H9 (cell line): ENCODE data around the gene GPR176. TPM values are rescaled to one million over a fixed set of nuclear protein-coding genes. Genes with fewer than 3 reads are reported as not detected.

Experiments used
- DNase-seq: peaks from one replicate; pipeline ENCODE4 v3.0.0-alpha.2; 2017
- H2AFZ ChIP-seq: one replicate; pipeline ENCODE4 v1.6.1; 2013; ENCODE audit warnings: mild to moderate bottlenecking, low read length, control low read depth, moderate library complexity
- H2AK5ac ChIP-seq: 2 replicates; pipeline ENCODE4 v1.6.1; 2013; ENCODE audit warnings: low read length, control low read depth, mixed read lengths; ENCODE audit not compliant: insufficient read length
- H2BK120ac ChIP-seq: one replicate; pipeline ENCODE4 v1.6.1; 2013; ENCODE audit warnings: low read depth, mild to moderate bottlenecking, low read length, control low read depth, inconsistent platforms; ENCODE audit not compliant: poor library complexity, severe bottlenecking
- H2BK12ac ChIP-seq: 2 replicates; pipeline ENCODE4 v1.6.1; 2013; ENCODE audit warnings: low read length, control low read depth, mixed read lengths, low read depth; ENCODE audit not compliant: insufficient read length
- H2BK15ac ChIP-seq: 2 replicates; pipeline ENCODE4 v1.6.1; 2013; ENCODE audit warnings: low read depth, low read length, control low read depth
- H2BK20ac ChIP-seq: one replicate; pipeline ENCODE4 v1.6.1; 2013; ENCODE audit warnings: low read depth, mild to moderate bottlenecking, low read length, control low read depth, inconsistent platforms; ENCODE audit not compliant: poor library complexity, severe bottlenecking
- H2BK5ac ChIP-seq: 2 replicates; pipeline ENCODE4 v1.6.1; 2013; ENCODE audit warnings: low read length, control low read depth, mixed read lengths; ENCODE audit not compliant: insufficient read length
- H3K14ac ChIP-seq: 2 replicates; pipeline ENCODE4 v1.6.1; 2013; ENCODE audit warnings: low read length, control low read depth; ENCODE audit not compliant: insufficient read depth
- H3K18ac ChIP-seq: 2 replicates; pipeline ENCODE4 v1.6.1; 2013; ENCODE audit warnings: low read depth, mild to moderate bottlenecking, mixed read lengths, low read length, control low read depth; ENCODE audit not compliant: insufficient read length
- H3K23ac ChIP-seq: 2 replicates; pipeline ENCODE4 v1.6.1; 2013; ENCODE audit warnings: low read length, control low read depth, mixed read lengths, low read depth; ENCODE audit not compliant: insufficient read length
- H3K23me2 ChIP-seq: 2 replicates; pipeline ENCODE4 v1.6.1; 2013; ENCODE audit warnings: low read depth, mild to moderate bottlenecking, mixed read lengths, low read length, control low read depth; ENCODE audit not compliant: insufficient read length, poor library complexity, severe bottlenecking
- H3K27ac ChIP-seq: 2 replicates; pipeline ENCODE4 v1.5.1; 2013; ENCODE audit warnings: low read length, control low read depth, mixed read lengths, low read depth; ENCODE audit not compliant: insufficient read length
- H3K27me3 ChIP-seq: 2 replicates; pipeline ENCODE4 v1.6.1; 2013; ENCODE audit warnings: low read length, control low read depth, inconsistent platforms; ENCODE audit not compliant: insufficient read depth
- H3K4ac ChIP-seq: 2 replicates; pipeline ENCODE4 v1.6.1; 2013; ENCODE audit warnings: low read depth, mild to moderate bottlenecking, control low read depth, inconsistent platforms, low read length, moderate library complexity
- H3K4me1 ChIP-seq: 2 replicates; pipeline ENCODE4 v1.6.1; 2013; ENCODE audit warnings: low read length, control low read depth, inconsistent platforms; ENCODE audit not compliant: insufficient read depth
- H3K4me2 ChIP-seq: 2 replicates; pipeline ENCODE4 v1.6.1; 2013; ENCODE audit warnings: low read length, control low read depth, mixed read lengths; ENCODE audit not compliant: insufficient read length, insufficient read depth
- H3K56ac ChIP-seq: 2 replicates; pipeline ENCODE4 v1.6.1; 2013; ENCODE audit warnings: low read depth, mild to moderate bottlenecking, mixed read lengths, low read length, control low read depth; ENCODE audit not compliant: insufficient read length
- H3K79me1 ChIP-seq: 2 replicates; pipeline ENCODE4 v1.6.1; 2013; ENCODE audit warnings: low read depth, mild to moderate bottlenecking, moderate library complexity, low read length, control low read depth, inconsistent platforms; ENCODE audit not compliant: insufficient read depth, poor library complexity, severe bottlenecking
- H3K79me2 ChIP-seq: 2 replicates; pipeline ENCODE4 v1.6.1; 2013; ENCODE audit warnings: low read length, control low read depth, inconsistent platforms; ENCODE audit not compliant: insufficient read depth
- H3K9ac ChIP-seq: 2 replicates; pipeline ENCODE4 v1.6.1; 2013; ENCODE audit warnings: low read length, control low read depth, mixed read lengths; ENCODE audit not compliant: insufficient read length; ENCODE audit errors: extremely low read depth
- H3K9me3 ChIP-seq: one replicate; pipeline ENCODE4 v1.6.1; 2013; ENCODE audit warnings: low read depth, low read length, inconsistent platforms; ENCODE audit not compliant: control insufficient read depth
- H3T11ph ChIP-seq: one replicate; pipeline ENCODE4 v1.6.1; 2013; ENCODE audit warnings: mild to moderate bottlenecking, low read length, control low read depth, inconsistent platforms
- H4K20me1 ChIP-seq: one replicate; pipeline ENCODE4 v1.6.1; 2013; ENCODE audit not compliant: control insufficient read depth, insufficient read length, insufficient read depth
- H4K5ac ChIP-seq: 2 replicates; pipeline ENCODE4 v1.6.1; 2013; ENCODE audit warnings: low read depth, mild to moderate bottlenecking, mixed read lengths, low read length, control low read depth; ENCODE audit not compliant: insufficient read length
- H4K8ac ChIP-seq: replicated peaks from 2 replicates; pipeline ENCODE4 v1.6.1; 2013; ENCODE audit warnings: low read length, control low read depth, mixed read lengths, low read depth; ENCODE audit not compliant: insufficient read length
- H4K91ac ChIP-seq: 2 replicates; pipeline ENCODE4 v1.6.1; 2013; ENCODE audit warnings: low read depth, mild to moderate bottlenecking, moderate library complexity, mixed read lengths, low read length, control low read depth; ENCODE audit not compliant: insufficient read length
- H3K27ac Mint-ChIP-seq, 3 experiments: 2 replicates in 2 of 3; 3 replicates in 1 of 3; pipeline ENCODE4 v1.8.0; 2020 to 2021; ENCODE audit warnings: mixed read lengths in 3 of 3, mild to moderate bottlenecking in 1 of 3, moderate library complexity in 1 of 3
- H3K27me3 Mint-ChIP-seq: 2 replicates; pipeline ENCODE4 v1.8.0; 2021; ENCODE audit warnings: low read depth, mild to moderate bottlenecking, moderate library complexity, mixed read lengths
- H3K36me3 Mint-ChIP-seq, 3 experiments: 2 replicates in 2 of 3; 3 replicates in 1 of 3; pipeline ENCODE4 v1.8.0; 2020 to 2021; ENCODE audit warnings: low read depth in 3 of 3, mixed read lengths in 3 of 3; ENCODE audit not compliant: insufficient read depth in 1 of 3
- H3K4me1 Mint-ChIP-seq, 2 experiments: 2 replicates each; pipeline ENCODE4 v1.8.0; 2020; ENCODE audit warnings: mixed read lengths in 2 of 2
- H3K4me3 Mint-ChIP-seq, 2 experiments: 2 replicates in 1 of 2; 3 replicates in 1 of 2; pipeline ENCODE4 v1.8.0; 2020 to 2021; ENCODE audit warnings: mild to moderate bottlenecking in 2 of 2, mixed read lengths in 2 of 2, moderate library complexity in 1 of 2
- H3K9me3 Mint-ChIP-seq, 2 experiments: 2 replicates in 1 of 2; 3 replicates in 1 of 2; pipeline ENCODE4 v1.8.0; 2020; ENCODE audit warnings: mild to moderate bottlenecking in 2 of 2, mixed read lengths in 2 of 2, moderate library complexity in 1 of 2
- CTCF ChIP-seq: fragments of 200-600 bp; sonication (generic); conservative IDR thresholded peaks from 3 replicates; pipeline ENCODE4 v1.8.0; 2021; ENCODE audit warnings: antibody characterized with exemption, mild to moderate bottlenecking
- WGBS: extraction: QIAGEN DNeasy Blood & Tissue Kit; methylation state at CpG from one replicate; pipeline ENCODE4 v1.1.7; 2013; ENCODE audit warnings: missing lambda C conversion rate, low lambda C conversion rate, mixed read lengths; ENCODE audit not compliant: insufficient read length; ENCODE audit errors: extremely low coverage; 5-methylcytosine and 5-hydroxymethylcytosine counted together
- total RNA-seq: library from RNA; stranded (reverse); gene quantifications from 2 replicates; pipeline ENCODE4 v1.2.1, GENCODE V29; 2021

Gene GPR176
- total RNA-seq, 1 experiment from 2014 or later = 132 TPM

GRCh38 chr15:39882602-39883001, 37.5 kb downstream of the GPR176 start:
- H3K56ac ChIP-seq = no peak overlapping the region
- no peak overlapping the region for H2BK15ac ChIP-seq
- Mint-ChIP-seq H3K4me3 (no peak overlapping the region), H3K9me3 (no peaks in the 10 kb centered on the region), H3K36me3 (peaks cover 15 to 24% (median 15%) of the 10 kb centered on the region in 3 experiments), H3K4me1 (peaks cover 53 to 56% of the 10 kb centered on the region in 2 experiments), H3K27me3 (no peaks in the 10 kb centered on the region), H3K27ac (peak overlapping the region in 2 of 3 experiments; percentile 24 to 67; a peak in 2 of 7 replicates)
- H3K27me3 ChIP-seq = no peaks in the 10 kb centered on the region
- no peak overlapping the region for H3K27ac ChIP-seq
- H3K23me2 ChIP-seq = no peaks in the 10 kb centered on the region
- no peak overlapping the region for H3K4ac ChIP-seq
- DNase-seq = no peak
- no peak overlapping the region for H2BK12ac ChIP-seq
- H3K4me2 ChIP-seq = no peak overlapping the region
- no peaks in the 10 kb centered on the region for H4K20me1 ChIP-seq
- no peak overlapping the region for H4K91ac ChIP-seq
- peaks cover 13% of the 10 kb centered on the region for H3K79me1 ChIP-seq
- no peak overlapping the region for H4K8ac ChIP-seq
- H3K9ac ChIP-seq = no peak overlapping the region
- TF ChIP-seq CTCF = no peak
- no peak overlapping the region for H2AK5ac ChIP-seq
- H3K18ac ChIP-seq = no peak overlapping the region
- H2BK5ac ChIP-seq = no peak overlapping the region
- H3K14ac ChIP-seq = no peak overlapping the region
- H3T11ph ChIP-seq = no peak overlapping the region
- no peak overlapping the region for H2BK120ac ChIP-seq
- no peaks in the 10 kb centered on the region for H3K9me3 ChIP-seq
- WGBS = no CpG with 5 or more reads among the region's 1 CpG
- H3K79me2 ChIP-seq = peaks cover 50% of the 10 kb centered on the region; the same call in 1 of the 2 replicates
- H3K4me1 ChIP-seq = peaks cover 21% of the 10 kb centered on the region
- no peak overlapping the region for H2BK20ac ChIP-seq
- no peak overlapping the region for H3K23ac ChIP-seq
- H4K5ac ChIP-seq = no peak overlapping the region
- no peak overlapping the region for H2AFZ ChIP-seq
